ENCODE measurements around the gene MLH1.

GRCh38 chr3:37072892-37073291, 79.6 kb downstream of the MLH1 start:
- TF ChIP-seq JUND (IDR thresholded peaks at IDR 0.05; ENCODE audit: low read depth, low read length), result no peak
- no peak for TF ChIP-seq REST (IDR thresholded peaks at IDR 0.05; ENCODE audit: low read depth, low read length)
- no peak for TF ChIP-seq YBX1 (IDR thresholded peaks at IDR 0.05)
- TF ChIP-seq POLR2A (IDR thresholded peaks at IDR 0.05; ENCODE audit: low read depth, low read length), result no peak
- no peak for TF ChIP-seq CTCF (IDR thresholded peaks at IDR 0.05 in 2 of 3, conservative IDR thresholded peaks at IDR 0.05 in 1 of 3; ENCODE audit: control insufficient read depth in 2 of 3, extremely low read depth in 1 of 3, insufficient read depth in 1 of 3, low read depth in 3 of 3, low read length in 3 of 3)
- no peak for TF ChIP-seq SIN3A (IDR thresholded peaks at IDR 0.05; ENCODE audit: low read depth, low read length)
- no peak for TF ChIP-seq BCL3 (IDR thresholded peaks at IDR 0.05; ENCODE audit: borderline replicate concordance, insufficient read depth, low read depth, low read length, poor library complexity, severe bottlenecking)
- no peak for TF ChIP-seq MYC (IDR thresholded peaks at IDR 0.05; ENCODE audit: insufficient read depth, insufficient read length, insufficient replicate concordance, low read length, severe bottlenecking)
- TF ChIP-seq ZBED1 (IDR thresholded peaks at IDR 0.05; ENCODE audit: borderline replicate concordance), result no peak

Measured in GM12878 (cell line).